ENCODE data around the gene DPF3. TPM values are rescaled to one million over a fixed set of nuclear protein-coding genes. Genes with fewer than 3 reads are reported as not detected.
A peak's percentile ranks its signal among the peaks of the same experiment; 100 is the strongest.

Gene DPF3
- total and polyA plus RNA-seq, 9 of the 15 experiments (the other 6 are each of a cell fraction or from before 2014, with no cell fraction given): 0.21 to 4.9 (median 1.2) TPM

- ATAC-seq: peak; percentile 94
- Histone ChIP-seq H3K9ac (ENCODE audit: insufficient read depth in 1 of 2, low read depth in 2 of 2, low read length in 2 of 2) (peak within 1 kb of the TSS; percentile 94 to 98), H2AFZ (ENCODE audit: low read depth, low read length) (peak within 1 kb of the TSS; percentile 92), H3K4me2 (ENCODE audit: insufficient read depth, low read length) (peak within 1 kb of the TSS; percentile 92), H3K9me3 (replicated peaks; ENCODE audit: control insufficient read depth, insufficient read depth, low read depth, low read length) (no peaks in the 10 kb centered on the region), H3K79me2 (ENCODE audit: control insufficient read depth, insufficient read depth, low read length) (peaks cover 53% of the 10 kb centered on the region), H3K4me3 (peak within 1 kb of the TSS; percentile 90), H3K27me3 (ENCODE audit: control insufficient read depth in 2 of 2, insufficient read depth in 2 of 2, low read length in 2 of 2) (no peaks in the 10 kb centered on the region), H3K4me1 (replicated peaks in 1 of 2; ENCODE audit: control insufficient read depth in 2 of 2, insufficient read depth in 2 of 2, low read length in 2 of 2) (peaks cover 21 to 49% of the 10 kb centered on the region in 2 experiments), H3K36me3 (ENCODE audit: control insufficient read depth, insufficient read depth, low read length) (peaks cover 8% of the 10 kb centered on the region; the same call in 1 of the 3 replicates), H3K9me1 (ENCODE audit: control insufficient read depth, insufficient read depth, low read length) (no peaks in the 10 kb centered on the region), H4K20me1 (replicated peaks; ENCODE audit: control insufficient read depth, insufficient read depth, low read length) (no peaks in the 10 kb centered on the region), H3K27ac (ENCODE audit: extremely low read depth, low read depth, low read length) (peak within 1 kb of the TSS; percentile 98)
- intact Hi-C loops (cut with micrococcal nuclease) (loop anchor here (10.0 kb wide), 1 partner anchor 538 kb away; no protein-coding TSS in a partner anchor), in situ Hi-C loops (cut with MboI) (no loop called here)
- CTCF ChIA-PET (ENCODE audit: low intra/inter-chr PET ratio): no interaction called here
- WGBS (ENCODE audit: insufficient coverage, low coverage, missing lambda C conversion rate): 1% methylated on average over 30 of the region's 59 CpGs
- POLR2A ChIA-PET: interaction anchor here (0.5 to 2.0 kb wide), 7 partner anchors 9 to 359 kb away, joined by 3 to 11 read pairs (median 4); no protein-coding TSS in a partner anchor
- peak; percentile 94 for FAIRE-seq
- DNase-seq (ENCODE audit: extremely low read depth in 1 of 4, low spot score in 3 of 4): peak; percentile 69 to 97 (median 82)
- TSS peak; percentile 50 for BruUV-seq (replicated peaks)
- peak; percentile 60; the same call in 1 of the 2 replicates for TF ChIP-seq RB1 (IDR thresholded peaks at IDR 0.05; ENCODE audit: low read depth)
- TF ChIP-seq HMGXB4 (CRISPR knock-in tag; IDR thresholded peaks at IDR 0.05): 0 out of 2 replicates have a peak, but pooled peaks have one; percentile 34
- TF ChIP-seq RBM25 (IDR thresholded peaks at IDR 0.05; ENCODE audit: low read depth, low read length, severe bottlenecking): peak; percentile 71
- peak; percentile 98 to 99 for TF ChIP-seq MNT (conservative IDR thresholded peaks at IDR 0.05)
- TF ChIP-seq HNRNPUL1 (IDR thresholded peaks at IDR 0.05; ENCODE audit: low read length): no peak
- no peak for TF ChIP-seq ZBTB17 (CRISPR knock-in tag; IDR thresholded peaks at IDR 0.05)
- TF ChIP-seq CCNT2 (IDR thresholded peaks at IDR 0.05; ENCODE audit: borderline replicate concordance, extremely low read depth, insufficient read length, low read depth, low read length): peak; percentile 29
- TF ChIP-seq TFAP4 (CRISPR knock-in tag; IDR thresholded peaks at IDR 0.05; ENCODE audit: borderline replicate concordance): peak; percentile 88
- TF ChIP-seq PCBP1 (IDR thresholded peaks at IDR 0.05; ENCODE audit: low read depth, low read length, poor library complexity, severe bottlenecking): peak; percentile 67
- peak in 1 of 3 experiments; percentile 76; a peak in 2 of 6 replicates for TF ChIP-seq ZBTB11 (CRISPR knock-in tag; IDR thresholded peaks at IDR 0.05)
These were observed 32.6 kb upstream of the DPF3 start, which contains the start of gene DCAF4 for GRCh38 chr14:72926292-72927028. TSS of gene DCAF4 (plus strand) at chr14:72926464. CDS start at chr14:72937979, 11,515 bp downstream.

Measured in K562 (cell line).